GM18870 (cell line): ENCODE measurements around the gene CHST11.
A peak's percentile ranks its signal among the peaks of the same experiment; 100 is the strongest.

Source experiments
- ATAC-seq: cut with Tn5 transposase; IDR thresholded peaks from one replicate; pipeline ENCODE4 v1.9.1; 2021; ENCODE audit warnings: moderate library complexity; ENCODE audit not compliant: unreplicated experiment

The CHST11 gene

GRCh38 chr12:104669089-104669721 lies 212.5 kb downstream of the CHST11 start:
- ATAC-seq, result no peak

GRCh38 chr12:104669851-104670337 lies 213.1 kb downstream of the CHST11 start:
- ATAC-seq, result peak; percentile 48

GRCh38 chr12:104670439-104671408 lies 214.0 kb downstream of the CHST11 start:
- ATAC-seq, result no peak

- peak; percentile 58 for ATAC-seq
Observed at GRCh38 chr12:104671409-104672095, 214.8 kb downstream of the CHST11 start.

- ATAC-seq, result no peak
Observed at GRCh38 chr12:104672096-104672445, 215.3 kb downstream of the CHST11 start.

- no peak for ATAC-seq
Observed at GRCh38 chr12:104672501-104673265, 215.9 kb downstream of the CHST11 start.

GRCh38 chr12:104673294-104673693 lies 216.5 kb downstream of the CHST11 start:
- ATAC-seq, result no peak

GRCh38 chr12:104673696-104674482 lies 217.1 kb downstream of the CHST11 start:
- ATAC-seq, result no peak

- no peak for ATAC-seq
Observed at GRCh38 chr12:104676636-104677035, 219.9 kb downstream of the CHST11 start.

- no peak for ATAC-seq
Observed at GRCh38 chr12:104677441-104678089, 220.8 kb downstream of the CHST11 start.

- peak; percentile 48 for ATAC-seq
Observed at GRCh38 chr12:104680070-104680469, 223.3 kb downstream of the CHST11 start.

- no peak for ATAC-seq
Observed at GRCh38 chr12:104680491-104680890, 223.7 kb downstream of the CHST11 start.

GRCh38 chr12:104681012-104681690 lies 224.4 kb downstream of the CHST11 start:
- ATAC-seq, result no peak

GRCh38 chr12:104682790-104683279 lies 226.1 kb downstream of the CHST11 start:
- ATAC-seq, result no peak

GRCh38 chr12:104683831-104684503 lies 227.2 kb downstream of the CHST11 start:
- no peak for ATAC-seq

- no peak for ATAC-seq
Observed at GRCh38 chr12:104684884-104685283, 228.1 kb downstream of the CHST11 start.

GRCh38 chr12:104685366-104685765 lies 228.6 kb downstream of the CHST11 start:
- no peak for ATAC-seq

GRCh38 chr12:104686196-104686595 lies 229.4 kb downstream of the CHST11 start:
- no peak for ATAC-seq
